WERI-Rb-1 (cell line): ENCODE results near the gene IGFBP4.

ENCODE experiments used
- DNase-seq: peaks from one replicate; pipeline ENCODE4 v3.0.0-alpha.2; 2020
- H3K27ac ChIP-seq: fragments of 250-450 bp; sonication (Bioruptor Pico); 2 replicates; pipeline ENCODE4 v1.5.1; 2020; ENCODE audit warnings: mild to moderate bottlenecking, moderate library complexity
- H3K27me3 ChIP-seq: fragments of 250-450 bp; sonication (Bioruptor Pico); 2 replicates; pipeline ENCODE4 v1.5.1; 2021; ENCODE audit warnings: mild to moderate bottlenecking, low read depth, moderate library complexity; ENCODE audit not compliant: insufficient read depth, severe bottlenecking
- H3K36me3 ChIP-seq: fragments of 250-450 bp; sonication (Bioruptor Pico); 2 replicates; pipeline ENCODE4 v1.5.1; 2020; ENCODE audit warnings: mild to moderate bottlenecking, moderate library complexity
- H3K4me3 ChIP-seq: 2 replicates; pipeline ENCODE4 v1.5.1; 2011; ENCODE audit warnings: low read depth, mild to moderate bottlenecking, control low read depth, low read length
- H3K9me3 ChIP-seq: fragments of 250-450 bp; sonication (Bioruptor Pico); 2 replicates; pipeline ENCODE4 v1.5.1; 2021; ENCODE audit warnings: mild to moderate bottlenecking, moderate library complexity; ENCODE audit not compliant: severe bottlenecking
- TF ChIP-seq, protein P1 (sequence below): IDR thresholded peaks from 2 replicates; pipeline ENCODE4 v1.5.1; 2011; ENCODE audit warnings: low read depth, mild to moderate bottlenecking, control low read depth, inconsistent platforms, low read length

IGFBP4 gene

DNA sequence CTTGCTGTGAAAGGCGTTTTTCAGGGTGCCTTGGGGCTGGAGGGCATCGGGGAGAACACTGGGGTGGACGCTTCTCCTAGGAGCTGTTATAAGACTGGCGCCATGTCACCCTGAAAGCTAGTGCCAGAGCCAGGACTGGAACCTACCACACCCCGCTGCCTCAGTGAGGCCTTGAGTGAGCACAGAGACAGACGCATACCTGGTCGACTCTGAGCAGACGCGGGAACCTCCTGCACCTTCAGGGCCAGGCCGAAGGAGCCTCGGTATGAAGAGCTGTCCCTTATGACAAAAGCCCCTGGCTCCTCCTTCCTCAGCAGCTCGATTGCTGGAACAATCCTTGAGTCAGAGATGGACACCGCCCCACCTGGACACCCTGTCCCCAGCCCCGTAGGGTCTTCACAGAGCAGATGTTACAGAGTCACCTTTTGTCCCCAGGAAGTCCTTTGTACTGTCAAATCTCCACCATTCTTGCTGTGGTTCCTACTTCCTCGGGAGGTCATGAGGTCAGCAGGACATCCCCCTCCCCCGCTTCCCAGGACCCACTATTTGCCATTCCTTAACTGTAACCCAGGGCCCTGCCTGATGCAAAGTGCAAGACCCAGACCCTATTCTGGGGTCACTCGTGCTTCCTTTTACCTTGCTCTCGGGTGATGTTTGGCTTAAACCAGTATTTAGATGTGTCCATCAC is 41.2 kb downstream of the IGFBP4 start:
- DNase-seq = no peak
- Histone ChIP-seq H3K27ac (no peak overlapping the region; the same call in 1 of the 2 replicates), H3K36me3 (no peaks in the 10 kb centered on the region), H3K9me3 (no peaks in the 10 kb centered on the region), H3K27me3 (no peaks in the 10 kb centered on the region), H3K4me3 (no peak overlapping the region)
- TF ChIP-seq, protein P1, sequence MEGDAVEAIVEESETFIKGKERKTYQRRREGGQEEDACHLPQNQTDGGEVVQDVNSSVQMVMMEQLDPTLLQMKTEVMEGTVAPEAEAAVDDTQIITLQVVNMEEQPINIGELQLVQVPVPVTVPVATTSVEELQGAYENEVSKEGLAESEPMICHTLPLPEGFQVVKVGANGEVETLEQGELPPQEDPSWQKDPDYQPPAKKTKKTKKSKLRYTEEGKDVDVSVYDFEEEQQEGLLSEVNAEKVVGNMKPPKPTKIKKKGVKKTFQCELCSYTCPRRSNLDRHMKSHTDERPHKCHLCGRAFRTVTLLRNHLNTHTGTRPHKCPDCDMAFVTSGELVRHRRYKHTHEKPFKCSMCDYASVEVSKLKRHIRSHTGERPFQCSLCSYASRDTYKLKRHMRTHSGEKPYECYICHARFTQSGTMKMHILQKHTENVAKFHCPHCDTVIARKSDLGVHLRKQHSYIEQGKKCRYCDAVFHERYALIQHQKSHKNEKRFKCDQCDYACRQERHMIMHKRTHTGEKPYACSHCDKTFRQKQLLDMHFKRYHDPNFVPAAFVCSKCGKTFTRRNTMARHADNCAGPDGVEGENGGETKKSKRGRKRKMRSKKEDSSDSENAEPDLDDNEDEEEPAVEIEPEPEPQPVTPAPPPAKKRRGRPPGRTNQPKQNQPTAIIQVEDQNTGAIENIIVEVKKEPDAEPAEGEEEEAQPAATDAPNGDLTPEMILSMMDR = no peak

DNA sequence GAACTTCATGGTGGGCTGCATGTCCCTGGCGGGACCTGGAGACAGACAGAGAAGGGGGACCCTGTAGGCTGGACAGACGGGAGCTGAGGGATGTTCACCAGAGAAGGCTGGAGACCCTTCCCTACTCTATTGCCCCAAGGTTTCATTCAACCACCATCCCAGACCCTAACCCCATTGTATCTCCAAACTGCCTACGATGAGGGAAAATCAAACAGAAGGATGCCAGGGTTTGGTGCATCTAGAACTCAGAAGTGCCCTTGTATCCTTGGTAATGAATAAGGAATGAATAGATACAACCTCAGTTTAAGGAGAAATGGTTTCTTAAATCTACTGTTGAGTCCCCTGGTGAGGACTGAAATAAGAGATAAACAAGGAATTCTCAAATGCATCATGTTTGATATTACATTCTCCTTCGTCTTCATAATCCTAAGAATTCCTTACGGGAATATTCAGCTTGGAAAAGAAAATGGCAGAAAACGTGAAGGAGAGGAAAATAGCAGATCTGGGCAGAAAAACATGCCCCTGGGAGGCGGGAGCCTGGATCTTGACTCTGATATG is 41.8 kb downstream of the IGFBP4 start:
- Histone ChIP-seq H3K9me3 (no peaks in the 10 kb centered on the region), H3K36me3 (no peaks in the 10 kb centered on the region), H3K4me3 (no peak overlapping the region), H3K27ac (no peak overlapping the region), H3K27me3 (no peaks in the 10 kb centered on the region)
- TF ChIP-seq, protein P1 = no peak
- DNase-seq = no peak

DNA sequence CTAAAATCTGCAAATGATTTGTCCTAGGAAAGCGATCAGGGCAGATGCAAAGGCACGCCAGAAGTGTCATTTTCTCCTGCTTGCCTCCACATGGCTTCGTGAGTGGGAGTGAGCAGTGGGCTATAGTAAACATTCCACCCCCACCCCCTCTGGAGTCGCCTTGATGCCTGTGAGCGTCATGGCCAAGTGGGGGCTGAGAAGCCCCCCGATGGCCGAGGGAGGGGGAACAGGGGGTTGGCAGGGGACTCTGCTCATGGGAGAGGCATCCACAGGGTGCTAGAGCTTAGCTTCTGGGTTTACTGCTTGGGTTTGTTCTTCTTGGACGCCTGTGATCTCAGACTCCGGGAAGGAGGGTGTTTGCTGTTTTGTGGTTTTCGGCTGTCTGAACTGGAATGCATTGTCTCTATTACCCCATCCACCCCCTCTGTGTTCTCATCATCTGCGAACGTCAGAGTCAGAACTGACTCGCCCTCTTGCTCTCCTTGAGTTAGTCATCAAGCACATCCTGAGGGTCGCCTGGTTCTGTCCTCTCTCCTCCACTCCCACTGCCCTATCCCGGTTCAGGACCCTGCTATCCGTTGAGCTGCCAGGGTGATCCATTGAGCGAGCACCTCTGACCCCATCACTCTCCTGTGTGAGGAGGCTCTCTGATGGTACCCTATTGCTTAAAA is 42.7 kb downstream of the IGFBP4 start:
- H3K36me3 ChIP-seq = no peaks in the 10 kb centered on the region
- no peak overlapping the region for H3K4me3 ChIP-seq
- H3K27me3 ChIP-seq = no peaks in the 10 kb centered on the region
- TF ChIP-seq, protein P1 = no peak
- H3K9me3 ChIP-seq = no peaks in the 10 kb centered on the region
- H3K27ac ChIP-seq = no peak overlapping the region
- DNase-seq = no peak

DNA sequence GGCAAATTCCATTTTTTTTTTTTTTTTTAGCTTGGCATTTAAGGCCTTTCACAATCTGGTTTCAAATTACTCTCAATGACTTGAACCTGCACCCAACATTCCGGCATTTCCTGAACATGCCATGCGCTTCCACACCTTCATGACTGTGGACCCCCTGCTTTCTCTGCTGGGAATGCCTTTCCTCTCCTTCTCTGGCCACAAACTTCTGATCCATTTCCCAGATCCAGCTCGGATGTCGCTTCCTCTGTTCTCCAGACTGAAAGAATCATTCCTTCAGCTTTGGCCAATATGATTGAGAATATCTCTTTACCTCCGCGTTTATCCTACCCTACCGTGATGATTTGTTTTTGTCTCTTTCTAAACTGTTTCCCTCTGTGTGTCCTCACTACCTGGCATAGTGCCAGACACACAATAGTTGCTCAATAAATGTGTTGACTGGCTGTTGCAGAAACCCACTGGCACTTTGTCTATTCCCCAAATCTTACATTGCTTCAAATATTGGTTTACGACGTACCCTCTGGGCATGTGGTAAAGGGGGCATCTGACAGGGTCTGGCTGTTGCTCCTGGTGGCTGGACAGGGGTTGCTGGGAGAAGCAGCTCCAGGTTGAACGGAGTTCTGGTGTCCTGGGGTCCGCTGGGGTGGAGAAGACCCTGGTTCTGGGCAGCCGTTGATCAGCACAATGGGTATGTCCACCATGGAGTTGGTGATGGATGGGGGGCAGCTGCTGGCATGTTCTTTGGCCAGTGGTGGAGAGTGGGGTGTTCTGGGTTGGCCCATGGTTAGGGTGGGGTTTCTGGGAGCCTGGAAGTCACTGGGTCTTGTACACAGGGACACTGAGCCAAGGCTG is 43.5 kb downstream of the IGFBP4 start:
- no peak for DNase-seq
- Histone ChIP-seq H3K27ac (no peak overlapping the region), H3K9me3 (no peaks in the 10 kb centered on the region), H3K36me3 (no peaks in the 10 kb centered on the region), H3K27me3 (no peaks in the 10 kb centered on the region), H3K4me3 (no peak overlapping the region)
- TF ChIP-seq, protein P1 = no peak

GRCh38 chr17:40487371-40488020 is 44.2 kb downstream of the IGFBP4 start:
- Histone ChIP-seq H3K27ac (no peak overlapping the region), H3K4me3 (no peak overlapping the region), H3K27me3 (no peaks in the 10 kb centered on the region), H3K9me3 (no peaks in the 10 kb centered on the region), H3K36me3 (no peaks in the 10 kb centered on the region)
- no peak for DNase-seq
- TF ChIP-seq, protein P1 = no peak
